GM19025 (cell line): Measurements from ENCODE around the gene SCMH1.
A peak's percentile ranks its signal among the peaks of the same experiment; 100 is the strongest.

Experiments
- ATAC-seq: cut with Tn5 transposase; IDR thresholded peaks from one replicate; pipeline ENCODE4 v1.9.1; 2021; ENCODE audit warnings: mild to moderate bottlenecking, low read depth, moderate library complexity; ENCODE audit not compliant: unreplicated experiment

SCMH1 gene

DNA sequence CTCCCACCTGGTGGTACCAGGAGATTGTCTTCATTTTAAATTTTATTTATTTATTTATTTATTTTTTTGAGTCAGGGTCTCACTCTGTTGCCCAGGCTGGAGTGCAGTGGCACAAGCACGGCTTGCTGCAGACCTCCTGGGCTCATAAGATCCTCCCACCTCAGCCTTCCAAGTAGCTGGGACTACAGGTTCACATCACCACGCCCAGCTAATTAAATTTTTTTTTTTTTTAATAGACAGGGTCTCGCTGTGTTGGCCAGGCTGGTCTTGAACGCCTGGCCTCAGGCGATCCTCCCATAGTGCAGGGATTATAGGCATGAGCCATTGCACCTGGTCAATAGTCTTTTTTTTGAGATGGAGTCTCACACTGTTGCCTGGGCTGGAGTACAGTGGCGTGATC is 229.1 kb downstream of the SCMH1 start:
- no peak for ATAC-seq

DNA sequence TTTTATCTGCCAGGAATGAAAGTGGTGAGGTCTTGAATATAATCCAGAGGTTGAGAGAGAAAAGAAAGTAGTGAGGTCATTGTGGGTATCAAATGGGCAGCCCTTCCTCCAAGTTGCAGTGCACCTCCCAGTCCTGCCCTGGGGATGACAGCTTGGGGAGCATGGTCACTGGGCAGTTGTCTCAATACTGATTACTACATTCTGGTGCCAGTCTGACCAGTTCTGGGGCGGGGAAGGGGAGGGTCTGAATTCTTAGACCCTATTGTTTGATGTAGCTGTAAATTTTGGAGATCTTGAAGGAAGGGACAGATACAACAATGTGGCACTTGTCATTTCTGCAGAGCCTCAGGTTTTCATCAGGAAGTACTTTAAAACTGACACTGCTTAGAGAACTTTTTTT is 231.8 kb downstream of the SCMH1 start:
- no peak for ATAC-seq

- no peak for ATAC-seq
Observed at GRCh38 chr1:41009466-41009865, 232.6 kb downstream of the SCMH1 start.

DNA sequence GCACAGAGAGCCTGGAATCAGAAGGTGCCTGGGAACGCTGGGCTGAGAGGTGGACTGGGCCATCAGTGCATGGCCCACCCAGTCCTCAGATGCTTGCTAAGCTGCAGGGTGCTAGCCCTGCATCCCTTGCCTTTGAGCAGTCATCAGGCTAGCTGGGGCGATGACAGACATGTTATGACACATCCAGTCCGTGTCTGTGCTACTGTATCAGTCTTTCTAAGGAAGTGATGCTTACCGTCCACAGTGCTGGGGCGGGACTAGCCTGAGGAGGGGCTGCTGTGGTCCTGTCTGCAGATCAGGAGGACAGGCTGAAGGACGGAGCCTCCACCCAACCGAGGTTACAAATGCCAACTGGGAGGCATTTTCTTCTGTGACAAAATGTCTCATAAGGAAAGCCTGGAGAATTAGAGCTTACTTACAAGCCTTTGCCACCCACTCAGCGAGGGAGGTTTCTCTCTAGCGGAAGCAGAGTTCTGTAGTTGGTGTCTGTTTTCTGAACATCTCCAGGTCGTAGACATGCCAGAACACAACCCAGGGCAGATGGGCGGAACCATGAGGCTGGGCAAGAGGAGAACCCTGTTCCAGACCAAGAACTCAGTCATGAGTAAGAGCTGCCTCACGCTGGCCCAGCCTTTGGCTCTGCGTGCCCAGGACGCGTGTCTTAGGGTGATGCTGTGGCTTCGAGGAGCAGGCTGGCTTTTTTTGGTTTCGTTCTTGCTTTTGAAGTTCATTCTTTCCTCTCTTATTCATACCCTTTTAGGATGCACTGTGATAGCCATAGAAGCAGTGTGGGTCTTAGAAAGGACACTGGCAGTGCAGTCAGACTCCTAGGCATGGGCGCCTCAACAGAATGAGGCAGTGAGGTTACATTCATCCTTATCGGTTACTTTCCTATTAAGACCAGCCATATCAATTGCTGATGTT is 234.9 kb downstream of the SCMH1 start:
- no peak for ATAC-seq

- ATAC-seq, result no peak
Observed at GRCh38 chr1:41005876-41006275, 236.2 kb downstream of the SCMH1 start.

GRCh38 chr1:41003640-41004220 is 238.4 kb downstream of the SCMH1 start:
- ATAC-seq, result peak; percentile 96

GRCh38 chr1:41003127-41003639 is 238.9 kb downstream of the SCMH1 start:
- ATAC-seq, result no peak

GRCh38 chr1:40998668-40999067 is 243.4 kb downstream of the SCMH1 start:
- ATAC-seq, result no peak

DNA sequence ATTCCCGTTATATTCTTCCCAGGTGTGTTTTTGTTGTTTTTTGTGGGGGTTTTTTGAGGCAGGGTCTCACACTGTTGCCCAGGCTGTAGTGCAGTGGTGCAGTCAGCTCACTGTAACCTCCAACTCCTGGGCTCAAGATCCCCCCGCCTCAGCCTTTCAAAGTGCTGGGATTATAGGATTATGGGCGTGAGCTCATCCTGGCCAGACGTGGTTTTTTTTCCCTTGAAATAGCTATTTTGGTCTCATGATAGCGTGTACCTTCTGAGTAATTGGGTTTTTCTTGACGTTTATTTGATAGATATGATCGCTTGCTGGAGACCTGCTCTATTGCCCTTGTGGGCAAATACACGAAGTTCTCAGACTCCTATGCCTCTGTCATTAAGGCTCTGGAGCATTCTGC is 245.0 kb downstream of the SCMH1 start:
- ATAC-seq, result no peak

GRCh38 chr1:40989066-40989465 is 253.0 kb downstream of the SCMH1 start:
- no peak for ATAC-seq

DNA sequence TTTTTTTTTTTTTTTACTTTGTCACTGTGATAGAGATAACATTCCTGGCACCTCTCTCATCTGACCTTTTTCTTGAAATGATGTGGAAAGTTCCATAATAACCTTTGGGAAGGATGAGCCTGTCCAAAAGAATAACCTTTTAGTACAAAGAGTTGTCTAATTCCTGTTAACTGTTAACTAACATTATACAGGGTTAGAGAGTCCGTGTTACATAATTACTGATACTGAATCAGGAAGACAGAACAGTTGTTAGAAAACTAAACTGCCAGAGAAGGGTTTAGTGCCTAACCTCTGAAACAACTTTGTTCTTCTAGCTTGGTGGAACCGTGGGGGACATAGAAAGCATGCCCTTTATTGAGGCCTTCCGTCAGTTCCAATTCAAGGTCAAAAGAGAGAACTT is 253.8 kb downstream of the SCMH1 start:
- no peak for ATAC-seq

GRCh38 chr1:40987439-40988276 is 254.4 kb downstream of the SCMH1 start:
- no peak for ATAC-seq

GRCh38 chr1:40986956-40987355 is 255.2 kb downstream of the SCMH1 start:
- no peak for ATAC-seq

DNA sequence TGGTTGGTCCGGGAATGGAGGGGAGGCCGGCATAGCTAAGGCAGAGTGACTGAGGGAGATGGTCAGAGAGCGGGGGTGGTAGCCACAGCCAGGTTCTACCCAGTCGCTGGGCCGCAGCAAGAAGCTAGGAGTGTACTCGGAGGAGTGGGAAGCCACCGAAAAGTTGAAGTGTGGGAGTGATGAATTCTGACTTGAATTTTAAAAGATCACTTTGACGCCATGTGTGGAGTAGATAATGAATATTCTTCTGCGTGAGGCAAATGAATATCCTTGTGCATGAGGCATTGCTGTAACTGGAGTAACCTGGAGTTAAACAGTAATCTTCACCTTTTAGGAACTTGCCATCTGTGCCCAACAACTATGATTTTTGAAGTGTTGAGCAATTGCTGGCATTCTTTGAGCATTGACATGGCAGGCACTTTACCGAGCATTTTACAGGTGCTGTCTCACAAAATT is 255.8 kb downstream of the SCMH1 start:
- ATAC-seq, result no peak

DNA sequence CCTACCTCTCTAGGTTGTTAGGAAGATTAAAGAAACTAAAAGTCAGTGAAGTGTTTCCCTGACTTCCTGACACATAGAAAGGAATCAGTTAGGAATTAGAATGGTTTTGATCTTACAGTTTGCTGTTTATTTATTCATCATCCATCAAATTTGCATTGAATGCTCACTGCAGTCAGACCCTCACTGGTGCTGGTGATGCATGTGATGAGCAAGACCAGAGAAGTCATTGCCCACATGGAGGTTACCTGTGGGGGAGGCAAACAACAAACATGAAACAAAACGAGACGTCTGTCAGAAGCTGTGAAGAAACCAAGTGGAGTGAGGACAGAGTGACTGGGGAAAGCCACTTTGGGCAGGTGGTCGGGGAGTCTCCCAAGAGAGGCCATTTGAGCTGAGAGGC is 256.2 kb downstream of the SCMH1 start:
- ATAC-seq, result no peak

- ATAC-seq, result no peak
Observed at GRCh38 chr1:40985161-40985560, 256.9 kb downstream of the SCMH1 start.

- ATAC-seq, result no peak
Observed at GRCh38 chr1:40984531-40984930, 257.6 kb downstream of the SCMH1 start.

- no peak for ATAC-seq
Observed at GRCh38 chr1:40984066-40984465, 258.0 kb downstream of the SCMH1 start.

DNA sequence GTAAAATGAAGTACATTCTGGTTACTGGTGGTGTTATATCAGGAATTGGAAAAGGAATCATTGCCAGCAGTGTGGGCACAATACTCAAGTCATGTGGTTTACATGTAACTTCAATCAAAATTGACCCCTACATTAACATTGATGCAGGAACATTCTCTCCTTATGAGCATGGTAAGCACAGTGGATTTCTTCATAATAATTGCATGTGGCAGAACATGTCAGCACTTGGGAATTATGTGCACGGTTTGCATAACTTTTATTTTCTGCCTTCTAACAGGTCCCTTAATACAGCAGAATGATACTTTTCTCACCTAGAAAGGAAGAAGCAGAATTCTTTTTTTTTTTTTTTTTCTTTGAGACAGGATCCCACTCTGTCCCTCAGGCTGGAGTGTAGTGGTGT is 258.8 kb downstream of the SCMH1 start:
- ATAC-seq, result no peak

DNA sequence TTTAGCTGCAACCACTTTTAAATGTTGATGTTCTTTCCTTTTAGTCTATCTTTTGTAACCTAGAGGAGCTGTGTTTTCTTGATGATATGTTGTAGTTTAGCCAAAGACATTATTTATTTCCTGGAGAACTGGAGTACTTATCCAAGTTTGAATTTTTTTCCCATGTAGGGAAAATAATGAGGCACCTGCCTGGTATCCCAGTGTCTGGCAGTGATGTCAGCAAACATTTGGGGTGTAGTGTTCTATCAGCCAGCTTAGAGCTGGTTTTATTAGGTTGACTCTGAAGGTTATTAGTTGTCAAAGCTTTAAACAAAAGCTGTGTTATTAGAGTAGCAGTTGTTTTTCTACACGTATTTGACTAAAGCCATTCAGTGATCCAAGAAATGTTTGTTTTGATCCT is 259.4 kb downstream of the SCMH1 start:
- ATAC-seq, result no peak
